ENCODE data around the gene GSTK1.
A peak's percentile ranks its signal among the peaks of the same experiment; 100 is the strongest.

Gene GSTK1

DNA sequence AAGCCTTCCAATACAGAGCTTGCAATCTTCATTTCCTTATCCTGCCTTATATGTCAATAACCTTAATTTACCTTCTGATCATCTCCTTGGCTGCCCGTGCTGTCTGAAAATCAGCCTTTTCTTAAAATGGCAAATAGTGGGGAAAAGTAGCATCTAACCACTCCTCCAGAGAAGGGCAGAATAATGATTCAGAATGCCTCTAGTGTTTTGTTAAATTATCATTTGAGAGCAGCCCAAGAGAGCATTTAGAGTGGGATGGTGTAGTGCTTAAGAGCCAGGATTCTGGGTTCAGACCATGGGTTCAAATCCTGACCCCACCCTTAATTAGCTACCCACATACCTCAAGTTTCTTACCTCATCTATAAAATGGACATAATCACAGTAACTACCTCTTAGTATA is 16.9 kb downstream of the GSTK1 start:
- TF ChIP-seq TAF1 (IDR thresholded peaks at IDR 0.05; ENCODE audit: borderline replicate concordance, low read depth, low read length) (no peak), POLR2AphosphoS5 (IDR thresholded peaks at IDR 0.05; ENCODE audit: low read depth, low read length) (no peak), POLR2A (IDR thresholded peaks at IDR 0.05; ENCODE audit: low read depth, low read length) (no peak)
- FAIRE-seq = peak; percentile 46
- DNase-seq (ENCODE audit: insufficient read length) = no peak

DNA sequence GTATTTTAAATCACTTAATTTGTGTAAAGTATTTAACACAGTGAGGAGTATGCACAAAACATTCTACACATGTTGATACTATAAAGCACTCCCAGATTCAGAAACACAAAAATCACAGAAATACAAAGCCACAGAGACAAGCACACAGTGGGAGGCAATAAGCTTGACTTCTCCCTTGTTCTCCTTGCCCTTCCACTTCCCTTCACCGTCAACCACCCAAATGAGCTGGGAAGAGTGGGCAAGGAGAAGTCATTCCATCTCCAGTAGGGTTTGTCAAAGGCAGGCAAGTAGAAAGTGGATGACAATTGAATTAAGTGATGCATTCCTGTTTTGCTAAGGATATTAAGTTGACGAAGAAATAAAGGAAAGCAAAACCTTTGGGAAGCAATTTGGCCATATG is 17.3 kb downstream of the GSTK1 start:
- DNase-seq (ENCODE audit: insufficient read length) (no peak), FAIRE-seq (no peak)
- TF ChIP-seq TAF1 (IDR thresholded peaks at IDR 0.05; ENCODE audit: borderline replicate concordance, low read depth, low read length) (no peak), POLR2A (IDR thresholded peaks at IDR 0.05; ENCODE audit: low read depth, low read length) (no peak), POLR2AphosphoS5 (IDR thresholded peaks at IDR 0.05; ENCODE audit: low read depth, low read length) (no peak)

DNA sequence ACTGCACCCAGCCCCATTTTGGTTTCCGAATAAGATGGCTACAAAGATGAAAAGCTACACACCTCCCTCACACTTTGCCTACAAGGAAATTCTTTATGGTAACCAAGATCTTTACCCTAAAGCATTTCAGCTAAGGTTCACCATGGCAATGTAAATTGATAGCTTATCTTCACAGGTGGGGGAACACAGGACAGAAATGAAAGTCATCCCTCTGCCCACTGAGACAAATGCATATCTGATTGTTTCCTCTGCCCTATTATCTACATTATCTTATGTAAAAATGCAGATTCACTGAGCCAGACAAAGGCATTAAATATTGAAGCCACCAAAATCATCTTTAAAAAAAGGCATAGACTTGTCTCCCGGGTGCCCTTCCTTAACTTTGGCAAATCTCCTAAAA is 18.3 kb downstream of the GSTK1 start:
- FAIRE-seq (peak; percentile 5), DNase-seq (ENCODE audit: insufficient read length) (no peak)
- no peak for TF ChIP-seq POLR2AphosphoS5 (IDR thresholded peaks at IDR 0.05; ENCODE audit: low read depth, low read length)
- no peak for TF ChIP-seq POLR2A (IDR thresholded peaks at IDR 0.05; ENCODE audit: low read depth, low read length)

DNA sequence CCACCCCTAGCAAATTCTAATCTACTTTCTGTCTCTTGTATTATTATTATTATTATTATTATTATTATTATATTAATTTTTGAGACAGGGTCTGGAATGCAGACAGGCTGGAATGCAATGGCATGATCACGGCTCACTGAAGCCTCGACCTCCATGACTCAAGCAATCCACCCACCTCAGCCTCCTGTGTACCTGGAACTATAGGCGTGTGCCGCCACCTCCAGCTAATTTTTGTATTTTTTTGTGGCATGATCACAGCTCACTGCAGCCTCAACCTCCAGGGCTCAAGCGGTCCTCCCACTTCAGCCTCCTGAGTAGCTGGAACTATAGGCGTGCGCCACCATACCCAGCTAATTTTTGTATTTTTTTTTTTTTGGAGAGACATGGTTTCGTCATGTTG is 18.9 kb downstream of the GSTK1 start:
- DNase-seq (ENCODE audit: insufficient read length) (no peak), FAIRE-seq (no peak)
- TF ChIP-seq TAF1 (IDR thresholded peaks at IDR 0.05; ENCODE audit: borderline replicate concordance, low read depth, low read length) = no peak
- TF ChIP-seq POLR2AphosphoS5 (IDR thresholded peaks at IDR 0.05; ENCODE audit: low read depth, low read length) = no peak

DNA sequence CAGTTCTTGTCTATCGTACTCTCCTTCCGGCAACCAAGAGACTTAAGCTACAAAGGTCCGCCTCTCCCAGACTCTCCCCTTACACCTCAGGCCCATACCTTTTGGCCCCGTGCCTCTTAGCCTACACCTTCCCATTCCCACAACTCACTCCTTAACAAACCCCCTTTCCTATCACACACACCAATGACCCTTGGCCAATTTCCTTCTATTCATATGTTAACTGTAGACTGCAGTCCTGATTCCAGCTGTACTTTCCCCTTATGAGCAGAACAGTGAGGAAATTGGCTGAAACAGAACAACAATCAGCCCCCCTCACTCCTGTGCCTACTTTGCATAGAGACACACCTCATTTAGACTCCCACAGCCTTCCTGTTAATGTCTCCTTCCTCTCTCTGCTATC is 20.1 kb downstream of the GSTK1 start:
- peak; percentile 77 for FAIRE-seq
- no peak for TF ChIP-seq TAF1 (IDR thresholded peaks at IDR 0.05; ENCODE audit: borderline replicate concordance, low read depth, low read length)
- no peak for TF ChIP-seq POLR2A (IDR thresholded peaks at IDR 0.05; ENCODE audit: low read depth, low read length)
- no peak for TF ChIP-seq POLR2AphosphoS5 (IDR thresholded peaks at IDR 0.05; ENCODE audit: low read depth, low read length)
- no peak for DNase-seq (ENCODE audit: insufficient read length)

DNA sequence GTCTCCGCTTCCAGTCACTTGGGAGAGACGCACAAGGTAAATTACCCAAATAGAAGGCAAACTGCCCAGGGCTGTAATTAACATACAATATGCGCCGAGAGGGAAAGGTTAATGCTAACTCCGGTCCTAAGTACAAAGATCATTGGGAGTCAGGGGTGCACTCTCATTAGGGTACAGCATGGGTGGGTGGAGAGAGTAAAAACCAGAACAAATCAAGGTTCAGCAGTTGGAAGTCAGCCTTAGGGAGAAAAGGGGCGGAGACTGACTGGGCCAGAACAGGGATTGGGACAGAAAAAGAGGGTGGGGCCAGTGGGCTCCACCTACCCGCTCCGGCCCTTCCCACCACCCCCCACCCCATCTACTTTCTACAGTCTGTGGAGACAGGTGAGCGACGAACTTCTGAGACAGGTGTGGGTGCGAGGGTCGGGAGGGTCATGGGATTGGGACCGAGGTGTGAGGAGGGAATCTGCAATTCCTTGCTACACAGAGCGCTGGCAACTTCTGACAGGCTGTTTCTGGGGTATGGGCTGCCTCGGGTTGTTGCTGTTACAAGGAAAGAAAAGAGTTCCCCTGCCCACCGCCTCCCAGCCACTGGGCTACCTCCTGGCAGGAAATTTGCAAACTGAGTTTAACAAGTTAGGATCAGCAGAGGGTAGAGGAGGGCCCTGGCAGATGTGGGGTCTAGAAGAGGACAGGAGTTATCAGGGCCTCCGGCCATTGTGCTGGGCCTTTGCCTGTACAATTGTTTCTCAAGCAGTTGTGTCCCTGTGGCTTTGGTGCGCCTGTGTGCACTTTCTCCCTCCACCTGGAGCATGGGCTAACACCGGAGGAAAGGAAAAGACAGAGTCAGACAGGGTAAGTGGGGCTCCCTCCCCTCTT is 21.6 kb downstream of the GSTK1 start, which contains the start of gene TMEM139:
Gene TMEM139, plus strand, starts transcription at position 368 of the 879 bp plus-strand sequence. CDS start 1,000 bp downstream, outside the sequence.
- TF ChIP-seq POLR2A (IDR thresholded peaks at IDR 0.05; ENCODE audit: low read depth, low read length) = no peak
- DNase-seq (ENCODE audit: insufficient read length) (no peak), FAIRE-seq (no peak)

DNA sequence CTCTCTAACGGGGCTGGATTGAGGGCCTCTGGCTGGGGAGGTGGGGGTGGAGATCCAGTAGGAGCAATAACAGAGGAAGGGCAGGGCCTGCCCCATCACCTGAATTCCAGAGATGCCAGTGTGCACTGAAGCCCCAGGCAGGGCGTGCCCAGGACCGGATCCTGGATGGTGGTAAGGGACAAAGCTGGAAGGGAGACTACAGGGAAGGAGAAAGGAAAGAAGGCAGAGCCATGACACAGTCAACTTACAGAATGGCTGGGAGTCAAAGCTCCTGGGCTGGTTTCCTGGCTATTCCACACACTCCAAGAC is 22.2 kb downstream of the GSTK1 start:
- TF ChIP-seq TAF1 (IDR thresholded peaks at IDR 0.05; ENCODE audit: borderline replicate concordance, low read depth, low read length) = no peak
- TF ChIP-seq POLR2AphosphoS5 (IDR thresholded peaks at IDR 0.05; ENCODE audit: low read depth, low read length) = no peak
- TF ChIP-seq POLR2A (IDR thresholded peaks at IDR 0.05; ENCODE audit: low read depth, low read length) = no peak
- DNase-seq (ENCODE audit: insufficient read length) (no peak), FAIRE-seq (no peak)

DNA sequence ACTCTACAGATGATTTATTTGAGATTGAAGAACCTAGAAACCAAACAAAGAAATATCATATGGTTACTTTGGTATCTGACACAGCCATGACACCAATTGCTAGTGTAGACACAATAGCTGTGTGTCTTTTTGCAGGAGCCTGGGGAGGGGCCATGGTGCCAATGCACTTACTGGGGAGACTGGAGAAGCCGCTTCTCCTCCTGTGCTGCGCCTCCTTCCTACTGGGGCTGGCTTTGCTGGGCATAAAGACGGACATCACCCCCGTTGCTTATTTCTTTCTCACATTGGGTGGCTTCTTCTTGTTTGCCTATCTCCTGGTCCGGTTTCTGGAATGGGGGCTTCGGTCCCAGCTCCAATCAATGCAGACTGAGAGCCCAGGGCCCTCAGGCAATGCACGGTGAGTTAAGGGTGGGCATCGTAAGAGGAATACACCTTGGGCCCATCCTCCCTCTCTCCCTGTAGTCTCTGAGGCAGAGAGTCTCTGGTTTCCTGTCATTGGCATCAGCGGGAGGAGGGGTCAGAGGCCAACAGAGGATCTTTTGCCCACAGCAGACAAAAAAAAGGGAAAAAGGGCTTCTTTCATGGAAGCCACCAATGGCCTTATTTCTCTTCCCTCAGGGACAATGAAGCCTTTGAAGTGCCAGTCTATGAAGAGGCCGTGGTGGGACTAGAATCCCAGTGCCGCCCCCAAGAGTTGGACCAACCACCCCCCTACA is 22.7 kb downstream of the GSTK1 start:
- no peak for TF ChIP-seq POLR2AphosphoS5 (IDR thresholded peaks at IDR 0.05; ENCODE audit: low read depth, low read length)
- no peak for TF ChIP-seq TAF1 (IDR thresholded peaks at IDR 0.05; ENCODE audit: borderline replicate concordance, low read depth, low read length)
- no peak for TF ChIP-seq POLR2A (IDR thresholded peaks at IDR 0.05; ENCODE audit: low read depth, low read length)
- FAIRE-seq (no peak), DNase-seq (ENCODE audit: insufficient read length) (no peak)

DNA sequence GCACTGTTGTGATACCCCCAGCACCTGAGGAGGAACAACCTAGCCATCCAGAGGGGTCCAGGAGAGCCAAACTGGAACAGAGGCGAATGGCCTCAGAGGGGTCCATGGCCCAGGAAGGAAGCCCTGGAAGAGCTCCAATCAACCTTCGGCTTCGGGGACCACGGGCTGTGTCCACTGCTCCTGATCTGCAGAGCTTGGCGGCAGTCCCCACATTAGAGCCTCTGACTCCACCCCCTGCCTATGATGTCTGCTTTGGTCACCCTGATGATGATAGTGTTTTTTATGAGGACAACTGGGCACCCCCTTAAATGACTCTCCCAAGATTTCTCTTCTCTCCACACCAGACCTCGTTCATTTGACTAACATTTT is 23.3 kb downstream of the GSTK1 start:
- FAIRE-seq (no peak), DNase-seq (ENCODE audit: insufficient read length) (no peak)
- TF ChIP-seq POLR2A (IDR thresholded peaks at IDR 0.05; ENCODE audit: low read depth, low read length) (no peak), POLR2AphosphoS5 (IDR thresholded peaks at IDR 0.05; ENCODE audit: low read depth, low read length) (no peak), TAF1 (IDR thresholded peaks at IDR 0.05; ENCODE audit: borderline replicate concordance, low read depth, low read length) (no peak)

DNA sequence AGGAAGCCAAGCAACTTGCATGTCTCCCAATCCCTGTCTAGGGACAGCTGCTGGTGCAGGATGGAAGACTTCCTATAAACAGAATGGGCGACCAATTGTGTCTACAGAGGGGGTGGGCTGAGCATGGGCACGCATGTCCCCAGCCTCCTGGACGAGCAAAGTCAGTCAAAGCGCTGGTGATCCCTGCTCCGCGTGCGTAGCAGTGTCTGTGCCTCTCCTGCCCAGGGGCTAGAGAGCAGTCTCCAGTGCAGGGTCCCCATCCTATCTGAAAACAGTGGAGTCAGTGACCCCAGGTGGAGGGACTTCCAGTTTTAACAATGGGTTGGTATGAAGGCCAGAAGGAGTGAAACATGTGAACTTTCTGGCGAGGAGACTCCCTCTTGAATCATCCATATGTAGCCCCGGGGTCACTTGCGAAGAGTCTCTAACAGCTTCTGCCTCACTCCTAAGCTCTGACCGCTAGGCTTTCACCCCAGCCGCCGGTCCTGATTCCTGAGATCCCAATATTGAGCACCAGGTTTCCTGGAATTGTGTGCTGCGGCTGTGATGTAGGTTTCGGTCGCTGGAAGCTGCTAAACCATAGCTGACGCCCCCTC is 24.2 kb downstream of the GSTK1 start:
- FAIRE-seq (no peak), DNase-seq (ENCODE audit: insufficient read length) (no peak)
- TF ChIP-seq POLR2AphosphoS5 (IDR thresholded peaks at IDR 0.05; ENCODE audit: low read depth, low read length) = no peak
- TF ChIP-seq TAF1 (IDR thresholded peaks at IDR 0.05; ENCODE audit: borderline replicate concordance, low read depth, low read length) = no peak

DNA sequence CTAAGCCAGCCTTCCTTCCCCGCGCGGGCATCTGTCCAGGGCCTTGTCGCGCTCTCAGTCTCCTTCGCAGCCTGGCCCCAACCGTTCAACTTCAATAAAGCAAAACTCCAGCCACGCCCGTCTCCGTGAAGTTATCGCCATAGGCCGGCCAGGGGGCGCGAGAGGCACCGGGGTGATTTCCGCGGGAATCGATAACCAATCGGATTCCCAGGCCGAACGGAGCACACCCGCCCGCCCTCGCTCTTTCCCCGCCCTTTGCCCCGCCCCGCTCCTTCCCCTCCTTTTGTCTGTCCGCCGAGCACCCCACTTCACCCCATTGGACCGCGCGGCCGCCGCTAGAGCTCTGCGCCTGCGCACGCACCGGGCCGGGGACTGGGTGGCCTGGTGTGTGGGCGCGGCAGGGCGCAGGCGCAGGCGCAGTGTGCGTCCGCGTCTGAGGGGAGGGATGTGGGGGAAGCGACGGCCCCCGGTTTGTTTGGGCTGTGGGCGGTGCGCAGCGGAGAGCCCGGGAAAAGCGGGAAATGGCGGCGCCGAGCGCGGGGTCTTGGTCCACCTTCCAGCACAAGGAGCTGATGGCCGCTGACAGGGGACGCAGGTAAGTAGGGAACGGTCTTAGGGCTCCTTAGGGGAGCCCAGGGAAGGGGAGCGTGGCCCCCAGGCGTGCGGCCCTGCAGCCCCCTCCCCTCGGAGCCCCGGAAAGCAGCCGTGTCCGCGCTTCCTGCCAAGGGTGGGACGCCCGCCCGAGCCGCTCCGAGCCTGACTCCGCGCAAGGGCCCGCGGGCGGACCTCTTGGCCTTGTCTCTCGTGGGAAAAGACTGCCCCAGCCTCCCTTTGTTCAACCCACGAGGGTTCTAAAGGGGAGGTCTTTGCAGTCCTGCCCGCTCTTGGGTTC is 24.9 kb downstream of the GSTK1 start, which contains the start of gene CASP2:
Gene CASP2, plus strand, starts transcription at position 417 of the 892 bp plus-strand sequence. Its CDS starts 105 bp downstream, at position 522.
- peak; percentile 78; the same call in 1 of the 2 replicates for TF ChIP-seq POLR2A (IDR thresholded peaks at IDR 0.05; ENCODE audit: low read depth, low read length)
- peak; percentile 79 for TF ChIP-seq TAF1 (IDR thresholded peaks at IDR 0.05; ENCODE audit: borderline replicate concordance, low read depth, low read length)
- peak; percentile 75 for TF ChIP-seq POLR2AphosphoS5 (IDR thresholded peaks at IDR 0.05; ENCODE audit: low read depth, low read length)
- DNase-seq (ENCODE audit: insufficient read length) (peak; percentile 99), FAIRE-seq (peak; percentile 95)

Data from GM12892 (cell line).